Mesothelial cell of epicardium (in vitro differentiated cells): Measurements from ENCODE around the gene CAPZB. TPM values are rescaled to one million over a fixed set of nuclear protein-coding genes. Genes with fewer than 3 reads are reported as not detected.

Experiments used
- DNase-seq, 2 experiments: peaks; one replicate each; pipeline ENCODE4 v3.0.0; 2021; ENCODE audit warnings: low spot score in 2 of 2; ENCODE audit not compliant: unreplicated experiment in 2 of 2
- H3K27ac Mint-ChIP-seq: 2 replicates; pipeline ENCODE4 v1.8.0; 2021; ENCODE audit warnings: mixed read lengths
- H3K27me3 Mint-ChIP-seq: 2 replicates; pipeline ENCODE4 v1.8.0; 2021; ENCODE audit warnings: low read depth, mixed read lengths
- H3K36me3 Mint-ChIP-seq: 2 replicates; pipeline ENCODE4 v1.8.0; 2021; ENCODE audit warnings: mixed read lengths
- H3K4me1 Mint-ChIP-seq: 2 replicates; pipeline ENCODE4 v1.8.0; 2021; ENCODE audit warnings: mixed read lengths
- H3K4me3 Mint-ChIP-seq: 2 replicates; pipeline ENCODE4 v1.8.0; 2021; ENCODE audit warnings: mild to moderate bottlenecking, moderate library complexity, mixed read lengths
- H3K9me3 Mint-ChIP-seq: 2 replicates; pipeline ENCODE4 v1.8.0; 2021; ENCODE audit warnings: mixed read lengths
- CTCF ChIP-seq: fragments of 200-600 bp; sonication (generic); IDR thresholded peaks from one replicate; pipeline ENCODE4 v1.5.0; 2021; ENCODE audit warnings: antibody characterized with exemption; ENCODE audit not compliant: unreplicated experiment
- total RNA-seq: library from RNA; stranded (reverse); gene quantifications from 3 replicates; pipeline ENCODE4 v1.2.1, GENCODE V29; 2021

Gene CAPZB
- total RNA-seq, 1 donor from 2014 or later, result 192 TPM

- Mint-ChIP-seq H3K36me3 (peaks cover 1% of the 10 kb centered on the region), H3K4me3 (no peak overlapping the region), H3K27me3 (no peaks in the 10 kb centered on the region), H3K27ac (no peak overlapping the region), H3K4me1 (peaks cover 23% of the 10 kb centered on the region), H3K9me3 (no peaks in the 10 kb centered on the region)
- no peak for TF ChIP-seq CTCF
- no peak for DNase-seq
Observed at GRCh38 chr1:19367584-19368041, 117.7 kb downstream of the CAPZB start.

GRCh38 chr1:19366599-19367536, 118.5 kb downstream of the CAPZB start:
- TF ChIP-seq CTCF, result no peak
- no peak for DNase-seq
- Mint-ChIP-seq H3K36me3 (peaks cover 1% of the 10 kb centered on the region), H3K4me1 (peaks cover 19% of the 10 kb centered on the region), H3K9me3 (no peaks in the 10 kb centered on the region), H3K4me3 (no peak overlapping the region), H3K27me3 (no peaks in the 10 kb centered on the region), H3K27ac (no peak overlapping the region)

- DNase-seq, result no peak
- Mint-ChIP-seq H3K27ac (peak overlapping the region; percentile 75), H3K4me1 (peaks cover 30% of the 10 kb centered on the region), H3K9me3 (no peaks in the 10 kb centered on the region), H3K27me3 (no peaks in the 10 kb centered on the region), H3K36me3 (peaks cover 1% of the 10 kb centered on the region), H3K4me3 (no peak overlapping the region)
- no peak for TF ChIP-seq CTCF
Observed at GRCh38 chr1:19365721-19366120, 119.6 kb downstream of the CAPZB start.

GRCh38 chr1:19363536-19364152, 121.7 kb downstream of the CAPZB start:
- H3K4me3 Mint-ChIP-seq, result no peak overlapping the region
- peaks cover 1% of the 10 kb centered on the region for H3K36me3 Mint-ChIP-seq
- H3K4me1 Mint-ChIP-seq, result peaks cover 23% of the 10 kb centered on the region
- H3K27ac Mint-ChIP-seq, result no peak overlapping the region
- no peak for DNase-seq
- H3K9me3 Mint-ChIP-seq, result no peaks in the 10 kb centered on the region
- TF ChIP-seq CTCF, result no peak
- H3K27me3 Mint-ChIP-seq, result no peaks in the 10 kb centered on the region

GRCh38 chr1:19361611-19362147, 123.7 kb downstream of the CAPZB start:
- Mint-ChIP-seq H3K36me3 (peaks cover 4% of the 10 kb centered on the region), H3K9me3 (no peaks in the 10 kb centered on the region), H3K4me1 (peaks cover 22% of the 10 kb centered on the region), H3K27me3 (no peaks in the 10 kb centered on the region), H3K27ac (peak overlapping the region; percentile 62), H3K4me3 (no peak overlapping the region)
- no peak for TF ChIP-seq CTCF
- no peak for DNase-seq
